Ishikawa (cell line): Measurements from ENCODE around the gene ZDHHC7.

Experiments used
- EGR1 ChIP-seq: IDR thresholded peaks from 2 replicates; pipeline ENCODE4 v1.6.1; 2012
- EP300 ChIP-seq: IDR thresholded peaks from 2 replicates; pipeline ENCODE4 v1.6.1; 2012; ENCODE audit warnings: borderline replicate concordance
- MAX ChIP-seq: IDR thresholded peaks from 2 replicates; pipeline ENCODE4 v1.6.1; 2012
- RAD21 ChIP-seq: IDR thresholded peaks from 2 replicates; pipeline ENCODE4 v1.6.1; 2012; ENCODE audit warnings: low read depth
- REST ChIP-seq: IDR thresholded peaks from 2 replicates; pipeline ENCODE4 v1.6.1; 2012; ENCODE audit warnings: low read depth, mild to moderate bottlenecking
- TAF1 ChIP-seq: IDR thresholded peaks from 2 replicates; pipeline ENCODE4 v1.6.1; 2012; ENCODE audit warnings: low read depth, mild to moderate bottlenecking
- TCF12 ChIP-seq: IDR thresholded peaks from 2 replicates; pipeline ENCODE4 v1.6.1; 2012; ENCODE audit warnings: low read depth
- YY1 ChIP-seq: IDR thresholded peaks from 2 replicates; pipeline ENCODE4 v1.6.1; 2012; ENCODE audit warnings: low read depth
- ZBTB7A ChIP-seq: IDR thresholded peaks from 2 replicates; pipeline ENCODE4 v1.6.1; 2012; ENCODE audit warnings: low read depth

- TF ChIP-seq MAX (no peak), YY1 (no peak), ZBTB7A (no peak), TAF1 (no peak), EP300 (no peak), EGR1 (no peak), REST (no peak), TCF12 (no peak), RAD21 (no peak)
Observed at GRCh38 chr16:84949772-84950436, 61.4 kb downstream of the ZDHHC7 start.
